Small intestine (tissue), 16 donors: ENCODE data around the gene TMEM233. TPM values are rescaled to one million over a fixed set of nuclear protein-coding genes. Genes with fewer than 3 reads are reported as not detected.

Experiments used
- DNase-seq, 2 donors: peaks; one replicate each; pipeline versions ENCODE4 v3.0.0 to v3.0.0-alpha.2; 2013
- FAIRE-seq: peaks from 2 replicates; lab custom pipeline; 2012; peaks lifted over from hg19 to GRCh38; lab: Jason Lieb, UNC
- H3K27ac ChIP-seq, 3 donors: one replicate each; pipeline ENCODE4 v1.5.1; 2013; ENCODE audit warnings: low read length in 2 of 3, mild to moderate bottlenecking in 2 of 3, control low read depth in 1 of 3, inconsistent platforms in 1 of 3, low read depth in 1 of 3, moderate library complexity in 1 of 3
- H3K27me3 ChIP-seq, 3 donors: one replicate each; pipeline ENCODE4 v1.6.1; 2013; ENCODE audit warnings: low read length in 3 of 3, inconsistent platforms in 1 of 3; ENCODE audit not compliant: control insufficient read depth in 3 of 3, insufficient read depth in 3 of 3
- H3K36me3 ChIP-seq, 3 donors: one replicate each; pipeline ENCODE4 v1.6.1; 2013; ENCODE audit warnings: low read length in 3 of 3, inconsistent platforms in 1 of 3, low read depth in 1 of 3, mild to moderate bottlenecking in 1 of 3, moderate library complexity in 1 of 3; ENCODE audit not compliant: control insufficient read depth in 3 of 3, insufficient read depth in 2 of 3
- H3K4me1 ChIP-seq, 3 donors: one replicate each; pipeline ENCODE4 v1.6.1; 2013; ENCODE audit warnings: low read length in 2 of 3, inconsistent platforms in 1 of 3, low read depth in 1 of 3, mild to moderate bottlenecking in 1 of 3, moderate library complexity in 1 of 3; ENCODE audit not compliant: control insufficient read depth in 3 of 3, insufficient read depth in 2 of 3
- H3K4me3 ChIP-seq, 3 donors: one replicate each; pipeline ENCODE4 v1.5.1; 2013; ENCODE audit warnings: low read length in 3 of 3, control low read depth in 1 of 3, inconsistent platforms in 1 of 3, low read depth in 1 of 3, mild to moderate bottlenecking in 1 of 3, moderate library complexity in 1 of 3
- H3K9me3 ChIP-seq, 2 donors: one replicate each; pipeline ENCODE4 v1.6.1; 2013; ENCODE audit warnings: low read depth in 1 of 2, low read length in 1 of 2; ENCODE audit not compliant: control insufficient read depth in 2 of 2, insufficient read depth in 1 of 2
- WGBS, 3 donors: extraction: QIAGEN DNeasy Blood & Tissue Kit; methylation state at CpG; one replicate each; pipeline ENCODE4 v1.1.7; 2013; 5-methylcytosine and 5-hydroxymethylcytosine counted together
- long read RNA-seq, 10 donors: transcript quantifications; one replicate each; lab custom pipeline, GENCODE V29; 2026
- polyA plus RNA-seq, 4 donors: library from polyadenylated mRNA; stranded (reverse) in 3 of 4; unstranded in 1 of 4; fragments of 200-250 nt in 3 of 4; fragments of 120-200 nt in 1 of 4; gene quantifications; one replicate each; pipeline versions ENCODE4 v1.2.1 to v1.2.3, GENCODE V29; 2013
- donor health status: healthy with polysubstance abuse.
- donor health status: control.
- donor health status: control.
- donor health status: Bipolar disorder and iron deficiency.
- donor health status: healthy.

Gene TMEM233
- under 1 TPM in 2 of 4 donors, not detected in 2; 0.18 to 0.58 TPM for polyA plus RNA-seq
- long read RNA-seq, donor 1: 0 reads
- long read RNA-seq, donor 2: 0 reads
- long read RNA-seq, donor 3, partial matches to known transcripts: 0 of 1 reads
- long read RNA-seq, donor 3, other reads (novel, unspliced or antisense): 0 of 1 reads
- long read RNA-seq, donor 4: 0 reads
- long read RNA-seq, donor 5: 0 reads
- long read RNA-seq, donor 6: 0 reads
- long read RNA-seq, donor 7: 0 reads
- long read RNA-seq, donor 8: 0 reads
- long read RNA-seq, donor 9: 0 reads
- long read RNA-seq, donor 10, partial matches to known transcripts: 0 of 1 reads
- long read RNA-seq, donor 10, other reads (novel, unspliced or antisense): 0 of 1 reads

DNA sequence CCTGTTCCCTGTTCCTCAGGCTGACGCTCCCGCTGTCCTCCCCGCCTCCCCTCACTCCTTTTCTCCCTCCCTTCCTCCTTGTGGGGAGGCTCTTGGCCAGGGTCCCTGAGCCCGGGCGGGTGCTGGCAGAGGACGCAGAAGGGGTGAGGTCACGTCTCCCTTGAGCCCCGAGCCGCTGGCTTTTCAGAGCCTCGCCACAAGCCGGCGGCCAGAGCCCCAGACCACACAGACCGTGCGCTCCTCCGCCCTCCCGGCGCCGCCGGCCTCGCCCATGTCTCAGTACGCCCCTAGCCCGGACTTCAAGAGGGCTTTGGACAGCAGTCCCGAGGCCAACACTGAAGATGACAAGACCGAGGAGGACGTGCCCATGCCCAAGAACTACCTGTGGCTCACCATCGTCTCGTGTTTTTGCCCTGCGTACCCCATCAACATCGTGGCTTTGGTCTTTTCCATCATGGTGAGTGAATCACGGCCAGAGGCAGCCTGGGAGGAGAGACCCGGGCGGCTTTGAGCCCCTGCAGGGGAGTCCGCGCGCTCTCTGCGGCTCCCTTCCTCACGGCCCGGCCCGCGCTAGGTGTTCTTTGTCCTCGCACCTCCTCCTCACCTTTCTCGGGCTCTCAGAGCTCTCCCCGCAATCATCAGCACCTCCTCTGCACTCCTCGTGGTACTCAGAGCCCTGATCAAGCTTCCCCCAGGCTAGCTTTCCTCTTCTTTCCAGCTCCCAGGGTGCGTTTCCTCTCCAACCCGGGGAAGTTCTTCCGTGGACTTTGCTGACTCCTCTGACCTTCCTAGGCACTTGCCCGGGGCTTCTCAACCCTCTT lies at the start of gene TMEM233:
Gene TMEM233 (plus strand): TSS at position 197 of the 821 bp plus-strand sequence. CDS start 75 bp downstream, at position 272.
- Histone ChIP-seq H3K36me3 (no peaks in the 10 kb centered on the region), H3K4me1 (no peaks in the 10 kb centered on the region), H3K27me3 (peaks cover 7 to 32% (median 19%) of the 10 kb centered on the region in 3 donors), H3K27ac (peak within 1 kb of the TSS in 1 of 3 donors; percentile 17), H3K4me3 (peak within 1 kb of the TSS in 1 of 3 donors; percentile 25), H3K9me3 (no peaks in the 10 kb centered on the region)
- DNase-seq (no peak), FAIRE-seq (no peak)
- WGBS, 3 donors: 3 to 8% (median 5%) methylated on average over 48 of the region's 48 CpGs

DNA sequence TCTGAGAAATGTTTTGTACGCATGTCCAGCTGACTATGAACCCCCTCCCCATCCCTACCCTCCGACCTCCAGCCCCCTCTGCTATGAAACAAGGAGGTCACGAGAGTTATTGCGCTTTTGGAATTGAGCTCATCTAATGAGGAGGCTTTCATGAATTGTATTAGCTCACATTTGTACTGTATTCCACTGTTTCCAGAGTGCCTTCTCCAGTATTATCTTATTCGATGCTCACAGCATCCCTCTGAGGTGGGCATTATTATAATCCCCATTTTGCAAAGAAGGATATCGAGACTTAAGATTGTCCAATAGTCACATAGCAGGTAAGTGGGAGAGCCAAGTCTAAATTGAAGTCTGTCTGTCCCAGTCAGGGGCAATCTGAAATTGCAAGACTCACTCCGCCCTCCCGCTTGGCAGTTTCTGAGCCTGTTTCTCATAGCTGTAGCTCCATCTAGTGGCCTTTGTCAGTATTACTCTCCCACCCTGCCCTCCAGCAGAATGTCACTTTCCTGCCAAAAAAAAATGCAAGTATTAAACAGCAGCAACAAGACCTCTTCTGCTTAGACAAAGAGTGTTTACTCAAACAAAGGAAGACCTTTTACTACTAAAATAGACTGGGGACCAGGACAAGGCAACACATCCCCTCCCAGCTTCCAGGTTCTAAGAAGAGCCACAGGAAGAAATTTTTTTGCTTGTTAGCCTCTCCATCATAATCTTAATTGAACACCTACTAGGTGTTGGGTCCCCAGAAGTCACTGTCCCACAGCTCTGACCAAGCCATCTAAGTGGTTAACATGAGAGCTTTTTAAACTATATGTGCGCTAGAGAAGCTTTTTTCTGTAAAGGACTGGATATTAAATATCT lies 48.6 kb upstream of the TMEM233 start:
- H3K9me3 ChIP-seq: no peaks in the 10 kb centered on the region
- H3K27ac ChIP-seq: no peak overlapping the region
- DNase-seq: peak; percentile 48 to 65
- H3K4me1 ChIP-seq: no peaks in the 10 kb centered on the region
- H3K36me3 ChIP-seq: no peaks in the 10 kb centered on the region
- no peaks in the 10 kb centered on the region for H3K27me3 ChIP-seq
- FAIRE-seq: no peak
- H3K4me3 ChIP-seq: no peak overlapping the region
- WGBS, 3 donors: 39 to 48% (median 48%) methylated on average over 9 of the region's 9 CpGs

DNA sequence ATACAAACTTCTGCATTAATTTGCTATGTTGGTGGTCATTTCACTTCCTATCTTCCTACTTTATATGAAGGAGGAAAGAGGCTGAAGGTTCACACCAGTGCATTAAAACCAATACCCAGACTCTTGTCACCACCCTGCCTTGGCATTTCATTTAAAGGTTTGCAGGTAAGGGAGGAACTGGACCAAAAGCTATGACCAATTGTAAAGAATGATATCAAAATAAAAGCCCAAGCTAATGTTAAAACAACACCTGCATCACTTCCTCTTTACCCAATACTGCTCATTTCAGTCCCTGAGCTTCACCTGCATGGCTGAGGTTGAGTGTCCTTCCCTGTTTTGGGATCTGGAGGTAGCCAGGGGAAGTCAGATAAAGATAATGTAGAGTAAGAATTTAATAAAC lies 47.2 kb upstream of the TMEM233 start:
- FAIRE-seq (no peak), DNase-seq (no peak)
- Histone ChIP-seq H3K27ac (no peak overlapping the region), H3K4me1 (no peaks in the 10 kb centered on the region), H3K4me3 (no peak overlapping the region), H3K9me3 (no peaks in the 10 kb centered on the region), H3K36me3 (no peaks in the 10 kb centered on the region), H3K27me3 (no peaks in the 10 kb centered on the region)

DNA sequence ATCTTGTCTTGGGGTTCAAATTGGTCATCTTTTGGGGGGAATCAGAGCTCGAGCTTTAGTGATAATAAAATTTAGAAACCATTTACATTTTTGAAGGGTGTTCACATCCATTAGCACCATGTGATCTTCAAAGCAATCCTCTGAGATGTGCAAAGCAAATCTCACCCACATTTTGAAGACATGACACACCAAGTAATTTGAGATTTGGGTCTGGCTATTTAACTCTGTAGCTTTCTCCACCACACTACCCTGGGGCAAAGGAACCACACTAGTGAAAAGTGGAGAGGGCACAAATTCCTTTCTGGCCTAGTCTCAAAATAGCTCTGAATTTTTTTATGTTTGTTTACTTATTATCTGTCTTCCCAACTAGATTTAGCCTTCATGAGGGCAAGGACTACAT lies 46.6 kb upstream of the TMEM233 start:
- no peak overlapping the region for H3K27ac ChIP-seq
- H3K4me3 ChIP-seq: no peak overlapping the region
- H3K27me3 ChIP-seq: no peaks in the 10 kb centered on the region
- H3K36me3 ChIP-seq: no peaks in the 10 kb centered on the region
- FAIRE-seq (no peak), DNase-seq (no peak)
- WGBS, 3 donors: 3 to 19% (median 7%) methylated on average over 1 of the region's 1 CpG
- no peaks in the 10 kb centered on the region for H3K9me3 ChIP-seq
- no peaks in the 10 kb centered on the region for H3K4me1 ChIP-seq

DNA sequence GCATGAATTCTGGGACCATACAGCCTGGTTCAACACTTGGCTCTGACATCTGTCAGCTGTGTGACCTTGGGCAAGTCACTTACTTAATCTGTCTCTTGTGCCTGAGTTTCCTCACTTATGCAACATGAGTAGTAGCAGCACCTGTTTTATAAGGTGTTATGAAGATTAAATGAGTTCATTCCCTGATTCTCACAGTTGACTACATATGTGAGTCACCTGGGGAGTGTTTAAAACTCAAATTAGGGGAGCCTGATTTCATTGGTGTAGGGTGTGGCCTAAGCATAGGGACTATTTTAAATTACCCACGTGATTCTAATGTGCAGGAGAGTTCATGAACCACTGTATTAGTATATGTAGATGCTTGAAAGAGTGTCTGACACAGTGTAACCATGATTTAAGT lies 36.7 kb upstream of the TMEM233 start:
- no peak for DNase-seq
- FAIRE-seq: no peak
- WGBS, 3 donors: 12 to 40% (median 21%) methylated on average over 1 of the region's 1 CpG
- Histone ChIP-seq H3K36me3 (no peaks in the 10 kb centered on the region), H3K9me3 (no peaks in the 10 kb centered on the region), H3K4me3 (no peak overlapping the region), H3K27me3 (no peaks in the 10 kb centered on the region), H3K27ac (no peak overlapping the region), H3K4me1 (no peaks in the 10 kb centered on the region)

DNA sequence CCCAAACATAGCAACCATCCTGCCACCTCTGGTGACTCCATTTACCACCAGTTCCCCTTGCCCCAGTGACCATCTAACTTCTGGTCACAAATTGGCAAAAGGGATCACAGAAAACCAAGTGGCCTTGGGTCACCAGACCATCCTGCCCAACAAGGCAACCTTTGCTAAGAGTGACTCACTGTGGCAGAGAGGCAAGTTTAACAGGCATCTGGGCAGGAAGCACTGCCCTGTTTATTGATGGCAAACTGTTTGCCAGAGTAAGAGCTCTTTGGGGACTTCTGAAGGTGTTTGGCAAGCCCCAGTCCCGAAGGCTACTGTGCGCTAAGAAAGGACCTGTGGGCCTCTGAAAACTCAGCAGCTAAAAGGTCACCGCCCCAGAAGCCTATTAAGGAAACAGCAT lies 28.2 kb upstream of the TMEM233 start:
- 88 to 97% (median 90%) methylated on average over 3 of the region's 3 CpGs for WGBS, 3 donors
- H3K9me3 ChIP-seq: no peaks in the 10 kb centered on the region
- no peaks in the 10 kb centered on the region for H3K36me3 ChIP-seq
- no peaks in the 10 kb centered on the region for H3K4me1 ChIP-seq
- no peak overlapping the region for H3K4me3 ChIP-seq
- FAIRE-seq (no peak), DNase-seq (no peak)
- no peak overlapping the region for H3K27ac ChIP-seq
- H3K27me3 ChIP-seq: no peaks in the 10 kb centered on the region

DNA sequence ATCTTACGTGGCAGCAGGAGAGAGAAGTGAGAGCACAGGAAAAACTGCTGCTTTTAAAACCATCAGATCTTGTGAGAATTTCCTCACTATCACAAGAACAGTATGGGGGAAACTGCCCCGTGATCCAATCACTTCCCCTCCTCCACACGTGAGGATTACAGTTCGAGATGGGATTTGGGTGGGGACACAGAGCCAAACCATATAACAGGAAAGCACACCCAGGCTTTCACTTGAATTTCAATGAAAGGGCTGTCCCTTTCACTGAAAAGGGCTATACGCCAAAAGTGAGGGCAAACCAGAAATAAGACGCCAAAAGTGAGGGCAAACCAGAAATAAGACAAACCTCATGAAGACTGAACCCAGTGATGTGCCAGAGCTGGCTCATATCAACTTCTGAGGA lies 22.8 kb upstream of the TMEM233 start:
- Histone ChIP-seq H3K36me3 (no peaks in the 10 kb centered on the region), H3K9me3 (no peaks in the 10 kb centered on the region), H3K4me1 (no peaks in the 10 kb centered on the region), H3K27ac (no peak overlapping the region), H3K27me3 (no peaks in the 10 kb centered on the region), H3K4me3 (no peak overlapping the region)
- WGBS, 3 donors: 74 to 77% (median 75%) methylated on average over 6 of the region's 6 CpGs
- FAIRE-seq (no peak), DNase-seq (no peak)

DNA sequence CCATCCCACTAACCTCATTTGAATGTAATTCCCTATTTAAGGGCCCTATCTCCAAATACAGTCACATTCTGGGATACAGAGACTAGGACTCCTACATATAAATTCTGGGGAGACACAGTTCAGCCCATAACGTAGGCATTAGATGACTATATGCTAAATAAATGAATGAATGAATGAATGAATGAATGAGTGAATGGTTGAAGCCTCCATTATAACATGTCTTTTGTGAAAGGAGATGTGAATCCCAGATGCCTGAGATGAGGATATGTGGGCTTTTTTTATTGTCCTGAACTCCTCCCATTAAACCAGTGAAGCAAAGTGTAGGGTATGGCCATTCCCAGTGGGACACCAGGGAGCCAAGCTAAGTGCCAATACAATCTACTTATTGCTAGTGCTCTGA lies 20.5 kb upstream of the TMEM233 start:
- FAIRE-seq (no peak), DNase-seq (no peak)
- Histone ChIP-seq H3K9me3 (no peaks in the 10 kb centered on the region), H3K27ac (no peak overlapping the region), H3K4me1 (no peaks in the 10 kb centered on the region), H3K27me3 (no peaks in the 10 kb centered on the region), H3K36me3 (no peaks in the 10 kb centered on the region), H3K4me3 (no peak overlapping the region)
- 63 to 77% (median 65%) methylated on average over 1 of the region's 1 CpG for WGBS, 3 donors
